Activated T-cell treated with anti-CD3 and anti-CD28 coated beads, Interleukin-2, amount 50 U/mL, for 72 hours (primary cell): ENCODE measurements around the gene EPB41L2. TPM values are rescaled to one million over a fixed set of nuclear protein-coding genes. Genes with fewer than 3 reads are reported as not detected.

Source experiments
- total RNA-seq, 2 donors: library from RNA; stranded (reverse); gene quantifications; one replicate each; pipeline ENCODE4 v1.2.3, GENCODE V29; 2022

The EPB41L2 gene
- total RNA-seq, 2 donors from 2014 or later = 17.5 to 27.4 TPM

Other genes starting within 250 kb of the EPB41L2 start
- gene SMLR1, start 235.8 kb downstream of the EPB41L2 start, total RNA-seq = not detected
- gene AKAP7, start 72.2 kb upstream of the EPB41L2 start, total RNA-seq = 1 to 10 TPM; 6.7 to 6.8 TPM